Hypothalamus (tissue), 51 donors: ENCODE data around the gene FAM83D.
"Not testable (repeated sequence)": the region's sequence is repeated elsewhere in the genome, so short reads cannot be mapped to it uniquely, and the experiment has no call there.

ENCODE experiments used
- DNase-seq, 51 donors: peaks; one replicate each; lab custom pipeline; 2025; lab: John Stamatoyannopoulos, UW

The FAM83D gene

DNA sequence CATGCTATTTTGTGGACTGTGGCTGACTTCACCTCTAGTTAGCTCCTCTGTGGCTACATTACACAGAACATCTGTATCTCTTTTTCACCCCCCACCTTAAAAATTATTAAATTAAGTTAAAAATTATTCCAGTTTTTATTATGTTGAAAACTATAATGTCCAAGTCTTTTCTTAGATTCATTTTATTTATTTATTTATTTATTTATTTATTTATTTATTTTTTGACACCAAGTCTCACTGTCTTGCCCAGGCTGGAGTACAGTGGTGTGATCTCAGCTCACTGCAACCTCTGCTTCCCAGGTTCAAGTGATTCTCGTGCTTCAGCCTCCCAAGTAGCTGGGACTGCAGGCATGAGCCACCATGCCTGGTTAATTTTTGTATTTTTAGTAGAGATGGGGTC, 70.6 kb downstream of the FAM83D start:
- not testable (repeated sequence) for DNase-seq

DNA sequence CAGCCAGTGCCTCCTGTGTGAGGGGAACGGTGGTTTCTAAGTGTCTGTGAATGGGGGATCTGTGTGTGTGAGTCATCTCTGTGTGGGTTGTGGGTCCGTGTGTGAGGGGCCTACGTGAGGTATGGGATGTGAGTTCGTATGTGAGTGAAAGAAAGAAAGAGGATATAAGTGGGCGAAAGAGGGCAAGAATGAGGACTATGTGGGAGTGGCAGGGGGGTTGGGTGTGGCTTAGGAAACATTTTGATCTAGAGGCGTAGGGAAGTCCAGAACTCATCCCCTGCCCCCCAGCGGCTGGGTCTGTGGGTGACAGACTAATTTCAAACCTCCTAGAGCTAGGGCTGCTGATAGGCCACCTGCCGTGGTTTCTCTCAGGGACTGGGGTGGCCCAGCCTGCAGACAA, 71.4 kb downstream of the FAM83D start:
- DNase-seq, result no peak

DNA sequence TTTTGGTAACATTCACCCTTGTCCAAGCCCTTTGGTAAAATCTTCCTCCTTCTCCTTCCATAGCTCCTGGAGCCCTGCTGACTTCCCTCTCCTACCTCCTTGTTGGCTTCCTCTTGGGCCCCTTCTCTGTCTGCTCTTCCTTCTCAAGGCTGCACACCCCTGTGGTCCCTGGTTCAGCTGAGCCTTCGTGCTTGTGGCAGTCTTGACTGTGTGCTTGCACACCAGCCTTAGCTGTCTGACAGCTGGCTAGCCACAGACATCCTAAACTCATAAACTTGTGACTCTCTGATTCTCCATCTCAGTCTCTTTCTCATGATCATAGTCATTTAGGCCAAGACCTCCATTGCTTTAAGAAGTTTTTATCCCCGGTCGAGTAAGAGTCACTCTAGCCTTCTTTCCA, 73.0 kb downstream of the FAM83D start:
- DNase-seq, result no peak

DNA sequence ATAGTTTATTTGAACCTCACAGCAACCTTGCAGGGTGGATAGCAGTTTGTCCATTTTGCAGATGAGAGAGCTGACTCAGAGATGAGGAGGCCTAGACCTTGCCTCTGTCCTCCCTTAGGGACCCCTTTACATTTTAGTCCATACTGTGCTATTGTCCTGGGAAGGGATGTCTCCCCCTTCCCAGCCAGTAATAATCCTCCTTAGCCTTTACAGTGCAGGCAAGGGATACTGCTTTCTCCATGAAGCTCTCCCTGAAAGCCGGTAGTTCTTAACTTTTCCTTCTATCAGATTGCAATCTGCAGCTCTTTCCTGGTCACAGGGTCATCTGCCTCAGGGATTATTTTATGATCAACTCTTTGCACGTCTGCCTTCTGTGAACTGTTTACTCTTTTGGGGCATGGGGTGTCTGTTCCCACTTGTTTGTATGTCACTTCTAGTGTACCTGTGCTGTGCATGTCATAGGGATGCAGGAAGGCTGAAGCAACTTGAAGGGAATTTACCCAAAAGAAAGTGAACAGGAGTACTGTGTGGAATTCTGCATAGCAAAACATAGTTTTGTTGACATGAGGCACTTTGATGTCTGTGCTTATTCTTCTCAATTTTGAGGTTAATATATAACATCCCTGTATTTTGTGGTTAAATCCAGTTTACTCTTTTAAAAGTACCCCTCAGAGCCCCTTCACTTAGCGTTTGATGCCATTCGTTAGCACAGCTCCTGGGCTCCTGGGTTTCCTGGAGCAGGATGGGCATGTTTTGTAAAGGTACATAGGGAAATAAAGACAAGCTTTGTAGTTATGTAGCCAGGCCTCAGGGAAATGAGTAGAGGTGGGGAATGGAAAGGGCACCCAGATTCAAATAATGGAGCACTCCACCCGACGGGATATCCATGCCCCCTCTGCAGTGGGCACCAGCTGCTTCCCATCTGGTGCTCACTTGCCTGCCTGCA, 74.0 kb downstream of the FAM83D start:
- DNase-seq, result no peak
